Astrocyte (in vitro differentiated cells and primary cell): Measurements from ENCODE around the gene HMGB3.

Source experiments
- CTCF ChIP-seq: IDR thresholded peaks from 2 replicates; pipeline ENCODE4 v1.5.1; 2011; ENCODE audit warnings: low read depth, mild to moderate bottlenecking, inconsistent platforms, low read length, moderate library complexity; ENCODE audit not compliant: insufficient read depth
- EZH2 ChIP-seq: IDR thresholded peaks from 2 replicates; pipeline ENCODE4 v1.6.1; 2012; ENCODE audit warnings: mild to moderate bottlenecking, low read length, inconsistent platforms; ENCODE audit not compliant: insufficient read depth

- TF ChIP-seq CTCF (no peak), EZH2 (no peak)
Measured at GRCh38 chrX:150975655-150976390, 7.3 kb upstream of the HMGB3 start.
